Kidney glomerular epithelial cell (primary cell): ENCODE data around the gene ARMC9.
A peak's percentile ranks its signal among the peaks of the same experiment; 100 is the strongest.
"Not testable (repeated sequence)": the region's sequence is repeated elsewhere in the genome, so short reads cannot be mapped to it uniquely, and the experiment has no call there.

Experiments
- DNase-seq: peaks from one replicate; lab custom pipeline; 2025; lab: John Stamatoyannopoulos, UW

ARMC9 gene

DNA sequence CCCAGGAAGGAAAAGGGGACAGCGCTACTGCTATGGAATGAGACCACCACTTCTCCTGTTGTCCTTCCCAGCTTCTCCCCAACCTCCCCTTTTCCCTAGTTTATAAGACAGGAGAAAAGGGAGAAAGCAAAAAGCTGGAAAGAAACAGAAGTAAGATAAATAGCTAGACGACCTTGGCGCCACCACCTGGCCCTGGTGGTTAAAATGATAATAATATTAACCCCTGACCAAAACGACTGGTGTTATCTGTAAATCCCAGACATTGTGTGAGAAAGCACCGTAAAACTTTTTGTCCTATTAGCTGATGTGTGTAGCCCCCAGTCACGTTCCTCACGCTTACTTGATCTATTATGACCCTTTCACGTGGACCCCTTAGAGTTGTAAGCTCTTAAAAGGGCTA, 202.2 kb downstream of the ARMC9 start:
- not testable (repeated sequence) for DNase-seq

DNA sequence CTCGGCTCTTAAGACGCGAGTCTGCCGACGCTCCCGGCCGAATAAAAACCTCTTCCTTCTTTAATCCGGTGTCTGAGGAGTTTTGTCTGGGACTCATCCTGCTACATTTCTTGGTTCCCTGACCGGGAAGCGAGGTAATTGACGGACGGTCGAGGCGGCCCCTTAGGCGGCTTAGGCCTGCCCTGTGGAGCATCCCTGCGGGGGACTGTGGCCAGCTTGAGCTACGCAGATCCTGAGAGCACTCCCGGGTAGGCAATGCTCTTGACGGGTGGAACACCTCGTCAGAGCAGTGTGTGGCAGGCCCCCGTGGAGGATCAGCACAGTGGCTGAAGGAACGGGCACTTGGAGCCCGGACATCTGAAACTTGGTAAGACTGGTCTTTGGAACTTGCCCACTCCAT, 202.7 kb downstream of the ARMC9 start:
- not testable (repeated sequence) for DNase-seq

DNA sequence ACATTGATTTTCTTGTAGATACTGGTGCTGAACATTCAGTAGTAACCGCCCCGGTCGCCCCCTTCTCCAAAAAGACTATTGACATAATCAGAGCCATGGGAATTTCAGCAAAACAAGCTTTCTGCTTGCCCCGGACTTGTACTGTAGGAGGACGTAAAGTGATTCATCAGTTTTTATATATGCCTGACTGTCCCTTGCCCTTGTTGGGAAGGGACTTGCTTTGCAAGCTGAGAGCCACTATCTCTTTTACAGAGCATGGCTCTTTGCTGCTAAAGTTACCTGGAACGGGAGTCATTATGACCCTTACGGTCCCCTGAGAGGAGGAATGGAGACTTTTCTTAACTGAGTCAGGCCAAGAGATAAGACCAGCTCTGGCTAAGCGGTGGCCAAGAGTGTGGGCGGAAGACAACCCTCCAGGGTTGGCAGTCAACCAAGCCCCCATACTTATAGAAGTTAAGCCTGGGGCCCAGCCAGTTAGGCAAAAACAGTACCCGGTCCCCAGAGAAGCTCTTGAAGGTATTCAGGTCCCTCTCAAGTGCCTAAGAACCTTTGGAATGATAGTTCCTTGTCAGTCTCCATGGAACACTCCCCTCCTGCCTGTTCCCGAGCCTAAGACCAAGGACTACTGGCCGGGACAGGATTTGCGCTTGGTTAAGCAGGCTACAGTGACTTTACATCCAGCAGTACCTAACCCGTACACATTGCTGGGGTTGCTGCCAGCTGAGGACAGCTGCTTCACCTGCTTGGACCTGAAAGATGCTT, 205.2 kb downstream of the ARMC9 start:
- not testable (repeated sequence) for DNase-seq

DNA sequence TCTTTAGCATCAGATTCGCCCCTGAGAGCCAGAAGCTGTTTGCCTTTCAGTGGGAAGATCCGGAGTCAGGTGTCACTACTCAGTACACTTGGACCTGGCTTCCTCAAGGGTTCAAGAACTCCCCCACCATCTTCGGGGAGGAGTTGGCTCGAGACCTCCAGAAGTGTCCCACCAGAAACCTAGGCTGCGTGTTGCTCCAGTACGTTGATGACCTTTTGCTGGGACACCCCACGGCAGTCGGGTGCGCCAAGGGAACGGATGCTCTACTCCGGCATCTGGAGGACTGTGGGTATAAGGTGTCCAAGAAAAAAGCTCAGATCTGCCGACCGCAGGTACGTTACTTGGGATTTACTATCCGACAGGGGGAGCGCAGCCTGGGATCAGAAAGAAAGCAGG, 205.8 kb downstream of the ARMC9 start:
- not testable (repeated sequence) for DNase-seq

DNA sequence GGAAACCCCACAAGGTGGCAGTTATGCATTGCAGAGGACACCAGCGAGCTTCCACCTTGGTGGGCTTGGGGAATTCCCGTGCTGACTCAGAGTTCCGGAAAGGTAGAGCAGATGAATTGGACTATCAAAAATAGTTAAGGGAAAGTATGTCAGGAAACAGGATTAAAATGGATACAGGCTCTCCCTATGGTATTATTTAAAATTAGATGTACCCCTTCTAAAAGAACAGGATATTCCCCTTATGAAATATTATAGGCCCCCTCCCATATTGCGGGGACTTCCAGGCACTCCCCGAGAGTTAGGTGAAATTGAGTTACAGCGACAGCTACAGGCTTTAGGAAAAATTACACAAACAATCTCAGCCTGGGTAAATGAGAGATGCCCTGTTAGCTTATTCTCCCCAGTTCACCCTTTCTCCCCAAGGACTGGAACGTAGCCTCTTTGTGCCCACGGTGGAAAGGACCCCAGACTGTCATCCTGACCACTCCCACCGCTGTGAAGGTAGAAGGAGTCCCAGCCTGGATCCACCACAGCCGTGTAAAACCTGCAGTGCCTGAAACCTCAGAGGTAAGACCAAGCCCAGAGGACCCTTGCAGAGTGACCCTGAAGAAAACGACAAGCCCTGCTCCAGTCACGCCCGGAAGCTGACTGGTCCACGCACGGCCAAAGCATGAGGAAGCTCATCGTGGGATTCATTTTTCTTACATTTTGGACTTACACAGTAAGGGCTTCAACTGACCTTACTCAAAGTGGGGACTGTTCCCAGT, 207.4 kb downstream of the ARMC9 start:
- not testable (repeated sequence) for DNase-seq

DNA sequence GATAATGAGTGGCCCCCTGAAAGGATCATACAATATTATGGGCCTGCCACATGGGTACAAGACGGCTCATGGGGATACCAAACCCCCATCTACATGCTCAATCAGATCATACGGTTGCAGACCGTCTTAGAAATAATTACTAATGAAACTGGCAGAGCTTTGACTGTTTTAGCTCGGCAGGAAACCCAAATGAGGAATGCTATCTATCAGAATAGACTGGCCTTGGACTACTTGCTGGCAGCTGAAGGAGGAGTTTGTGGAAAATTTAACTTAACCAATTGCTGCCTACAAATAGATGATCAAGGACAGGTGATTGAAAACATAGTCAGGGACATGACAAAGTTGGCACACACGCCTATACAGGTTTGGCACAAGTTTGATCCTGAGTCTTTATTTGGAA, 209.3 kb downstream of the ARMC9 start:
- DNase-seq: not testable (repeated sequence)

DNA sequence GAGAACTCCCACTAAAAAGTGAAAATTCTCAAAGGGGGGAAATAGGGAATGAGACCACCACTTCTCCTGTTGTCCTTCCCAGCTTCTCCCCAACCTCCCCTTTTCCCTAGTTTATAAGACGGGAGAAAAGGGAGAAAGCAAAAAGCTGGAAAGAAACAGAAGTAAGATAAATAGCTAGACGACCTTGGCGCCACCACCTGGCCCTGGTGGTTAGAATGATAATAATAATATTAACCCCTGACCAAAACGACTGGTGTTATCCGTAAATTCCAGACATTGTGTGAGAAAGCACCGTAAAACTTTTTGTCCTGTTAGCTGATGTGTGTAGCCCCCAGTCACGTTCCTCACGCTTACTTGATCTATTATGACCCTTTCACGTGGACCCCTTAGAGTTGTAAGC, 209.9 kb downstream of the ARMC9 start:
- not testable (repeated sequence) for DNase-seq

DNA sequence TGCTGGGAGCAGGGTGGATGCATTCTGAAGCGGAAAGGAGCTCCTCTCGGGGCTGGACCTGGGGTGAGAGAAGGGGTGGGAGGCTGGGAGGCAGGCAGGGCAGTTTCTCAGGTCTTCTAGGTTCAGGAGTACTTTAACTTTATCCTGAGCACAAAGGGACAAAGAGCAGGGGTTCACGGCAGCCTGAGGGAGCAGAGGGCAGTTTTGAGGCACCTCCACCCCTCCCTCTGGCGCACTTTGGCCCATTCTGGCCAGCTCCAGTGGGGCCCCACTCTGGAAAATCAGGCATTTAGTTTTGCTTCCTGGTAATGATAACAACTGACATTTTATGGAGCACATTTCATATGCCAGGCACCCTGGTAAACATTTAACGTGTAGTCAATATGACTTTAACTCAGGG, 211.3 kb downstream of the ARMC9 start:
- DNase-seq: no peak

DNA sequence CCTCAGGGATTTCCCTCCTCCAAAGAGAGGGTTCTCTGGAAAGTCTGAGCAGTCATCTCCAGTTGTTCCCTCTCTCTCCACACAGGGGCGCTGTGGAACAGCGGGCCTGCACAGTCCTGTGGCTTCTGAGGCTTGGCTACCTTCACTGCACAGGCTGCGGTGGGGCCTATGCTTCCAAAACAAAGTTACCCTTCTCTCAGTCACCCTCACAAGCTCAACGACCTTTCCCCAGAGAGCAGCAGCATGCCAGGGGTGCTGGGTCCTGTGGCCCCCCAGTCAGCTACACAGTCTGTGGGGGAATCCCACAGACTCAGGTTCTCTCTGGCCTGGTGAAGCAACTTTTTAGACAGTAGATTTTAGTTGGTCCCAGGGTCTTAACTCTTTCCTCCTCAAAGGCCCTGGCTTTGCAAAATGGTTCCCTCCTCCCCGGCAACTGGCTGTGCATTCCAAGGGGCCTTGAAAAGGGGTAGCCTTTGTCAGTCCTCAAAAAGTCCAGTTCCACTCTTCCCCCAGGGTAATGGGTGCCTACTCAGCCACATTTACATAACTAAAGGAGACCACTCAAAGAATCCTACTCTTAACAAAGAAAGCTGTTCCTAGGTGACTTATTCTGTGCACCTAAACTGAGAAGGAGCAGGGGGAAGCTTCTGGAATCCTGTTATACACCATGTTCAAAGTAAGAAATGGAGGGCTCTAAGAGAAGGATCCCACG, 212.0 kb downstream of the ARMC9 start:
- DNase-seq: no peak

DNA sequence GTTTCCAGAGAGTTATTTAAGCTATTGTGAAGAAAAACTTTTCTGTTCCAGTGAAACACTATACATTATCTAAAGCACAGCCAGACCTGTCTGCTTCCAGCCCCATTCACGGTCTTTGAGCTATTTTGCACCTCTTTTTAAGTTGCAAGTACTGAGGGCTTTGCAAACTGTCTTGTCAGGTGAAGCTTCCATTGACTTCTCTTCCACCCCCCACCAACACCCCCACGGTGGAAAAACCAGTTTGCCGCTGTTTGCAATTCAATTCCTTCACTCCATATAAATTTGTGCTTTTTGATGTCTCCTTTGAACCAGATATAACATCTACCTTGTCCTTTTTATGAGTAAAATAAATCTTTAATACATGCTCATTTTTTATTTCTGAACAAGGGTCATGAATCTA, 212.8 kb downstream of the ARMC9 start:
- no peak for DNase-seq

DNA sequence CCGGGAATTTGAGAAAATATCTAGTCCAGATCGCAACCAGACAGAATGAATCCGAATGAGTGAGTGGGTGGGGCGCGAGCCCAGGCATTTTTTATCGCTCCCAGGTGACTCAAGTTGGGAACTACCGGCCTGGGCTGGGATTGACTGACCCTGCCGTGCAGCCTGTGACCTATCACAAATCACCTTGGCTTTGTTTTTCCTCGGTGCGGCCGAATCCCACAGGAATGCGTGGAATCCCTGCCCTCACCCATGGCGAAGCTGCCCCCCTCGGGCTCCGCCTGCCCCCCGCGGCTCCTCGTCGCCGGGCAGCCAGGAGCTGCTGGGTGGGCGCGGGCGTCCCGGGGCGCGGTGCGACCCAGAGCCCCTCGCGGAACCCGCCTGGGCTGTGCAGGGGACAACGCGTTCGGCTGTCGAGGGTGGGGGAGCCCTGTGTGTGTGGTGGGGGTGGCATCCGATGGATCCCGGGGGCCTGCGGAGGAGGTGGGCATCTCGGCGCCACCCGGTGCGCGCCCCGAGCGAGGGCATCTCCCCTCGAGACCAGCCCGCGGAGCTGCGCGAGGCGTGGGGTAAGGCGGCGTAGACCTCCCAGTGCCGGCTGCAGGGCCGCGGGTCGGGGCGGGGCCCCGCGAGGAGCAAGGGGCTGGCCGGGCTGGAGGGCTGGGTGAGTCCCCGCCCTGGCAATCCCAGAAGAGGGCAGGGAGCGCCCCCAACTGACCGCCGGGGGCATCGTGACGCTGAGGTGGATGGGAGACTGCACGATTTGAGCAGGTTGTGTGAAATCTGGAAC, 213.6 kb downstream of the ARMC9 start:
- DNase-seq: peak; percentile 81

DNA sequence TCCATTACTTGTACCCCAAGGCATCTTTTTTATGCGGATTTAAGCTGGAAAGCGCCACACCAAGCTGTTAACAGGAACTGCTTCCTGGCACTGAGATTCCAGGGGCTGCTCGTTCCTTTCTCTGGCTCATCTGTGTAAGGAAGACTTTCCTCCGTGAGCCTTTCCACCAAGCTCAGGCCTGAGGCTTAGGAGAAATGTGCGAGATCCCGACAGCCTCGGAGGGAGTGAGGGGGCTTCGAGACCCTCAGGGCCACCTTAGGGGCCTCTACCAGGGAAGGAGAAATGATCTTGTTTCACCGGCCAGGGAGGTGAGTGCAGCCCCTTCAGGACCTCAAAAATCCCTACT, 214.2 kb downstream of the ARMC9 start:
- no peak for DNase-seq

DNA sequence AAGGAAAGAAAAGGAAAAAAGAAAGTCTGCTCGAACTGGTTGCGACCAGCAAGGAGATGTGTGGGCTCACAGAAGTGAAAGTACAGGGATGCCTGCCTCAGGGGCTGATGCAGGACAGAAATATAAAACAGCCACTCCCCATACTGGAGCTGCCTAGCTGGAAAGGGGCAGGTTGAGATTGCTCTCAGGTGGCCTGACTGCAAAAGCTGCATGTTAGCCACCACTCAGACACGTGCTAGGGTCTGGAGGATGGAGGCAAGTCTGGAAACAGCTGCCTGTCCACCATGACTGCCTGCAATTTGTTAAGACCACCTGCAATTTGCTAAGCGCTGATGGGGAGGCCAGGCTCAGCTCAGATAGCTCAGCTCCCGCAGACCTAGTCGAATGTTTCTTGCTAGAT, 215.0 kb downstream of the ARMC9 start:
- no peak for DNase-seq

DNA sequence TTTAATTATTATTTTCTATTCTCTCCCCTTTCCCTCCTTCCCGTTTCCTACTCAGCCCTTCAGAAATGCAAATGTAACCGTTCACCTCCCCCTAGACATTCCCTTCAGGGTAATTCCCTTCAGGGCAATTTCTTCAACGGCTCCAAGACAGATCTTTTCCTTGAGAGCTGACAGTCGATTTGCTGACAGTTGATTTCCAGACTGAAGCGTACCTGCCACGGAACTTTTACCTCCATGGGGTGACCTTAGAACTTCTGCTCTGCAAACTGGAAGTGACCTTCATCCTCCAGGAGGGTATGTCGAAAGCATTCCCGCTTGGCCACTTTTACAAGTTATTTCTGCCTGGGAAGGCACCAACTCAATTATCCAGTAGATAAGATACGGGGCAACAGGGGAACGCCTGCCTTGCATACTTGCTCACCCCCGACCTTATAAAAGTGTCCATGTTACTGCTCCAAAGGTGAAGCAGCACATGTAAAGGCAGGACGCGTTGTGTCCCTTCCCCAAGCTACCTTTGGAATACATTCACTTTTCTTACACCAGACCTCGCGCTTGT, 215.6 kb downstream of the ARMC9 start:
- no peak for DNase-seq

DNA sequence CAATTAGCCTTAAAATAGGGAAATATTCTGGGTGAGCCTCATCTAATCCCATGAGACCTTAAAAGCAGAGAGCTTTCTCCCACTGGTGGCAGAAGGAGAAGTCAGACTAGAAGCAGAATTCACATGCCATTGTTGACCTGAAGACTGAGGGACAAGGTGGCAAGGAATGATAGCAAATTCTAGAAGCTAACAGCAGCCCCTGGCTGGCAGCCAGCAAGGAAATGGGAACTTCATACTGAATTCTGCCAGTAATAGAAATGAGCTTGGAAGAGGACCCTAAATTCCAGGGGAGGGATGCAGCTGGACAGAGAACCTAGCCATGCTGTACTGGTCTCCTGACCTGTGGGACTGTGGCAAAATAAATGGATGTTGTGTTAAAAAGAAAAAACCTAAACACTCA, 216.6 kb downstream of the ARMC9 start:
- no peak for DNase-seq

DNA sequence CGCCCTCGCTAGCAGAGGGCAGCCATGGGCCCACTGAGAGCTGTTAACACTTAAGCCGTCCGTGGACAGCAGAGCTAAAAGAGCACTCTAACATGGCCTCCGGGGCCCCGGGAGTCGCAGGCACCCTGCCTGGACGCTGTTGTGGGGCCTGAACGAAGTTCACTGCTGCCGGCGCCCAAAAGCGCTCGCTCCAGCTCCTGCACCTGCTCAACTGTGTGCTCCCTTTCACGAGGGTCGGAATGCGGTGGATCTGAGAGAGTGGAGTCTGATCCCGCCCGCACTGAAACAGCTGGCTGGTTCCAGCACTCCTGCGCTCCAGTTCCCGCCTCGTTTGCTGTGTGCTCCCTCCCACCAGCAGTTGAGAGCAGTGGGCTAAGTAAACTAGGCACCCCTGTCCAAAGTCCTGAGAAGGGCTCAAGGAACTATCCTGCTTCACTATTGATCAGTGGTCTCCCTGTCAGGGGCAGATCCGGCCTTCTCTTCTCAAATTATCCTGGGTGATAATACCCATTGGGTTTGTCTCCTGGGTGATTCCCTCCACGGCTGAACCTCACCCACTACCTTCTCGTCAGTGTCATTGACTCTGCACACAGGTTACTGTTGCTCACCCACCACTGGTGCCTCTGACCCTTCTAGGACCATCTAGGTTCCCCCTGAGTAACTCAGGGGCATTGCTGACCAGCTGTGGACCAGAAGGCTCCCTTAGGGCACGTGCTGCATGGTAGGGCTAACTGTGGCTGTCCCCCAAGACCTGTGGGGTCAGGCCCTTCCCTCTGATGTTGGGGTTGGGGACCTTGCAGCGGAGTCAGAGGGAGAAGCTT, 220.6 kb downstream of the ARMC9 start:
- DNase-seq: no peak

DNA sequence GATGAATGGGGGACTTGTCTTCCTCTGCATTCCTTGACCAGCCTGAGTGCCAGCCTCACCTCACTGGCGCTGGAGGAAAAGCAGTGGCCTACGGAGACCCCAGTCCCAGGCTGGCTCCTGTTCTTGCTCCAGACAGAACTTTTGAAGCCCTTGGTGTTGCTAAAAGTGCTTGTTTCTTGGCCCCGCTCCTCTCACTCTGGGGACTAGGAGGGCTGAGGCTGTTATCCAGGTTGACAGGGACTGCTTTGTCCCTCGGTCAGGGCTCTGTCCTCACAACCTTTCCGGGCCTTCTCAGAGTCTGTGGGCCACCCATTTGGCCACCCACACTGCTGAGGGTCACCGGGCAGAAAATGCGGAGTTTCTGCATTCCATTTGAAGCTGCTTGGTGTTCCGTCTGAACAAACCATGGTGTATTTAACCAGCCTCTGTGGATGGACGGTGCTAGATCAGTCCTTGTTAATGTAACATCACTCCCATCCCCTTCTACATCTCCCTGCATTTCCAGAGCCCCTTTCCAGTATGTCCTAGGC, 222.7 kb downstream of the ARMC9 start:
- DNase-seq: no peak

DNA sequence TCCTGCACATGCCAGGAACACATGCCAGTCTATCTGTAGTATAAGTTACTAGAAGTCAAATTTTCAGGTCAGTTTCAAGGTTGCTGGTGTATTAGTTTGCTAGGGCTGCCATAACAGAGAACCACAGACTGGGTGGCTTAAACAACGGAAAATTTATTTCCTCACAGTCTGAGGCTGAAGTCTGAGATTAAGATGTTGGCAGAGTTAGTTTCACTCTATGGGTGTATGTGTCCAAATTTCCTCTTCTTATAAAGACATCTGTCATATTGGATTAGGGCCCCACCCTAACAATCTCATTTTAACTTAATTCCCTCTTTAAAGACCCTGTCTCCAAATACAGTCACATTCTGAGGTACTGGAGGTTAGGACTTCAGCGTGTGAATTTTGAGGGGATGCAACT, 223.6 kb downstream of the ARMC9 start:
- no peak for DNase-seq

DNA sequence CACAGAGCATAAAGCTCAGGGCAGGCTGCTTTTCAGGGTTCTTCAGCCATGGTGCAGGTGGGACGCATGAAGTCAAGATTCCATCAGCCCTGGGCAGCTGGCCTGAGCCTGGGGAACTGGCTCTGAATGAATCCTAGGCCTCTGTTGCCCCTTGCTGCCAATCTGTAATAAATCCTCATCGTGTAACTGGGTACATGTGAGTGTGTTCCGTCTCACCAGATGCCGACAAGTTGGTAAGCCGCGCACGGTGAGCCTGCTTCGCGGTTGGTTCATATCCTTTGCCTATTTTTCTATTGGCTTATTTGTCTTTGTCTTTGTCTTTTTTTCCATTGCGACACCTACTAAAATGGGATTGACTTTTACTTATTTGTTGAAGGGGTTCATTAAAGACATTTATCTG, 224.7 kb downstream of the ARMC9 start:
- no peak for DNase-seq
